Endodermal cell (in vitro differentiated cells): Measurements from ENCODE around the gene EMC10. TPM values are rescaled to one million over a fixed set of nuclear protein-coding genes. Genes with fewer than 3 reads are reported as not detected.

Source experiments
- DNase-seq: peaks from one replicate; pipeline ENCODE4 v3.0.0-alpha.2; 2017
- H3K27ac ChIP-seq: 2 replicates; pipeline ENCODE4 v1.5.1; 2013; ENCODE audit warnings: mild to moderate bottlenecking, low read depth, low read length, moderate library complexity
- H3K27me3 ChIP-seq: 2 replicates; pipeline ENCODE4 v1.6.1; 2013; ENCODE audit warnings: mild to moderate bottlenecking, low read length, moderate library complexity; ENCODE audit not compliant: insufficient read depth, control insufficient read depth, poor library complexity, severe bottlenecking
- H3K36me3 ChIP-seq: 2 replicates; pipeline ENCODE4 v1.7.0; 2013; ENCODE audit warnings: mild to moderate bottlenecking, low read length, moderate library complexity; ENCODE audit not compliant: control insufficient read depth, insufficient read depth
- H3K4me1 ChIP-seq: one replicate; pipeline ENCODE4 v1.7.0; 2013; ENCODE audit warnings: low read length; ENCODE audit not compliant: control insufficient read depth, insufficient read depth
- H3K4me3 ChIP-seq: 2 replicates; pipeline ENCODE4 v1.5.1; 2013; ENCODE audit warnings: mild to moderate bottlenecking, low read length, moderate library complexity
- H3K9ac ChIP-seq: 2 replicates; pipeline ENCODE4 v1.6.1; 2013; ENCODE audit warnings: mild to moderate bottlenecking, low read length, moderate library complexity; ENCODE audit not compliant: poor library complexity, severe bottlenecking; ENCODE audit errors: extremely low read depth
- H3K9me3 ChIP-seq: 2 replicates; pipeline ENCODE4 v1.6.1; 2013; ENCODE audit warnings: mild to moderate bottlenecking, low read length, moderate library complexity; ENCODE audit not compliant: control insufficient read depth
- H3K27ac Mint-ChIP-seq: 2 replicates; pipeline ENCODE4 v1.8.0; 2020; ENCODE audit warnings: mixed read lengths
- H3K27me3 Mint-ChIP-seq: 2 replicates; pipeline ENCODE4 v1.8.0; 2021; ENCODE audit warnings: mild to moderate bottlenecking, mixed read lengths; ENCODE audit not compliant: insufficient read depth
- H3K36me3 Mint-ChIP-seq: 2 replicates; pipeline ENCODE4 v1.8.0; 2020; ENCODE audit warnings: low read depth, mixed read lengths
- H3K4me1 Mint-ChIP-seq: 2 replicates; pipeline ENCODE4 v1.8.0; 2020; ENCODE audit warnings: mixed read lengths
- H3K4me3 Mint-ChIP-seq: 2 replicates; pipeline ENCODE4 v1.8.0; 2020; ENCODE audit warnings: mild to moderate bottlenecking, moderate library complexity, mixed read lengths
- H3K9me3 Mint-ChIP-seq: 2 replicates; pipeline ENCODE4 v1.8.0; 2020; ENCODE audit warnings: mild to moderate bottlenecking, mixed read lengths
- CTCF ChIP-seq: fragments of 200-600 bp; sonication (generic); conservative IDR thresholded peaks from 2 replicates; pipeline ENCODE4 v1.5.0; 2021; ENCODE audit warnings: antibody characterized with exemption, mild to moderate bottlenecking
- WGBS, 2 experiments: methylation state at CpG; one replicate each; pipeline versions ENCODE4 v1.1.5 to v1.1.7; 2013; ENCODE audit warnings: missing lambda C conversion rate in 2 of 2, mixed read lengths in 1 of 2; ENCODE audit not compliant: insufficient coverage in 1 of 2, insufficient read length in 1 of 2; 5-methylcytosine and 5-hydroxymethylcytosine counted together
- total RNA-seq, 2 donors: library from RNA; stranded (reverse); fragmentation: NEBNext Ultra II Directional in 1 of 2; extraction: Animal tissue kit (Norgen Biotek cat#: 25700) in 1 of 2; gene quantifications; 2 replicates in 1 of 2; 3 replicates in 1 of 2; pipeline ENCODE4 v1.2.1, GENCODE V29; 2021

The EMC10 gene
- total RNA-seq, 2 donors from 2014 or later = 119 to 123 TPM

GRCh38 chr19:50453243-50453642, 23.1 kb upstream of the EMC10 start:
- no peak for TF ChIP-seq CTCF
- Mint-ChIP-seq H3K36me3 (no peaks in the 10 kb centered on the region), H3K27me3 (peaks cover 10% of the 10 kb centered on the region), H3K4me3 (no peak overlapping the region), H3K9me3 (no peaks in the 10 kb centered on the region), H3K4me1 (no peaks in the 10 kb centered on the region), H3K27ac (no peak overlapping the region)
- Histone ChIP-seq H3K27ac (no peak overlapping the region), H3K4me1 (no peaks in the 10 kb centered on the region), H3K9me3 (no peaks in the 10 kb centered on the region), H3K9ac (no peak overlapping the region), H3K36me3 (no peaks in the 10 kb centered on the region), H3K4me3 (no peak overlapping the region), H3K27me3 (no peaks in the 10 kb centered on the region)
- 100% methylated on average over 2 to 3 of the region's 3 CpGs for WGBS, 2 experiments
- DNase-seq = no peak

- Mint-ChIP-seq H3K9me3 (no peaks in the 10 kb centered on the region), H3K27me3 (peaks cover 14% of the 10 kb centered on the region), H3K36me3 (no peaks in the 10 kb centered on the region), H3K4me1 (no peaks in the 10 kb centered on the region), H3K27ac (no peak overlapping the region), H3K4me3 (no peak overlapping the region)
- Histone ChIP-seq H3K9ac (no peak overlapping the region), H3K9me3 (no peaks in the 10 kb centered on the region), H3K4me3 (no peak overlapping the region), H3K4me1 (no peaks in the 10 kb centered on the region), H3K36me3 (no peaks in the 10 kb centered on the region), H3K27me3 (no peaks in the 10 kb centered on the region), H3K27ac (no peak overlapping the region)
- no peak for TF ChIP-seq CTCF
- no peak for DNase-seq
- 80 to 89% methylated on average over 2 of the region's 2 CpGs for WGBS, 2 experiments
Observed at GRCh38 chr19:50455992-50456391, 20.3 kb upstream of the EMC10 start.

- H3K9ac ChIP-seq = no peak overlapping the region
- Mint-ChIP-seq H3K27me3 (peaks cover 14% of the 10 kb centered on the region), H3K9me3 (no peaks in the 10 kb centered on the region), H3K36me3 (no peaks in the 10 kb centered on the region), H3K4me1 (no peaks in the 10 kb centered on the region), H3K27ac (no peak overlapping the region), H3K4me3 (no peak overlapping the region)
- H3K9me3 ChIP-seq = no peaks in the 10 kb centered on the region
- WGBS, 2 experiments = 84% methylated on average over 5 of the region's 5 CpGs
- no peak for DNase-seq
- H3K4me3 ChIP-seq = no peak overlapping the region
- no peaks in the 10 kb centered on the region for H3K4me1 ChIP-seq
- H3K36me3 ChIP-seq = no peaks in the 10 kb centered on the region
- no peak overlapping the region for H3K27ac ChIP-seq
- no peaks in the 10 kb centered on the region for H3K27me3 ChIP-seq
- TF ChIP-seq CTCF = no peak
Observed at GRCh38 chr19:50457300-50457699, 19.0 kb upstream of the EMC10 start.
